GM19043 (cell line): ENCODE measurements around the gene MPHOSPH6.
"Not testable (repeated sequence)": the region's sequence is repeated elsewhere in the genome, so short reads cannot be mapped to it uniquely, and the experiment has no call there.

ENCODE experiments used
- ATAC-seq: cut with Tn5 transposase; IDR thresholded peaks from one replicate; pipeline ENCODE4 v1.9.1; 2021; ENCODE audit warnings: low read depth; ENCODE audit not compliant: unreplicated experiment

MPHOSPH6 gene

DNA sequence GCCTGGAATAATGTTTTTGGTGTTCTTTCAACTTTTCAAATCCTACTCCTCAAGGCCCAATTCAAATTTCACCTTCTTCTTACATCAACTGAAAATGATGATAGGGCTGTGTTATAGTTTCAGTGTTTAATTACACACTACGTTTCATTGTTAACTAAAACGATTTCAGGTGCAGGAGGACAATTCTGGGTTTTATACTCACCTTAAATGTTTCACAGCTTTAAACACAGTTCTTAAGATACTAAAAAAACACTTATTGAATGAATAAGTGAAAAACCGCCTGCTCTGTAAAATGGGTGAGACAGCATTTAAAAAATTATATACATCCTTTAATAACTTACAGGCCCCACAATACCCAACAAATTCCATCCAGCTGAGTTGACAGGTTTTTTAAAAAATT, 6.2 kb upstream of the MPHOSPH6 start:
- no peak for ATAC-seq

DNA sequence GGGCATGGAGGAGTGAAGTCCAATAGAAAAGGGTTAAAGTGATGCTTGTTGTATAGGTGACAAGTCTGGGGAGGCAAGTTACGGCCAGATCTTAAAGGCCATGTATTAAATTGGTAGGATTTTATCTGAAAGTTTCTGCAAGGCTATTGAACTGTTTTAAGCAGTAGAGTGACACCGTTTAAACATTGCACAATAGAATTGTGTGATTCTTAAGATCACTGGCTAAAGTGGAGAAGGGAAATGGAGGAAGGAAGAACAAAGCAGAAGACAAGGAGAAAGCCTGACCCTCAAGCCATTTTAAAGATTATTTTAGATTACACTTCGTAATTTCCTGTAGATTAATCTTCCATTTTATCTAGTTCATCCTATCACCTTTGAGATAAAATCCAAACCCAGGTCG, 5.6 kb upstream of the MPHOSPH6 start:
- ATAC-seq: no peak

DNA sequence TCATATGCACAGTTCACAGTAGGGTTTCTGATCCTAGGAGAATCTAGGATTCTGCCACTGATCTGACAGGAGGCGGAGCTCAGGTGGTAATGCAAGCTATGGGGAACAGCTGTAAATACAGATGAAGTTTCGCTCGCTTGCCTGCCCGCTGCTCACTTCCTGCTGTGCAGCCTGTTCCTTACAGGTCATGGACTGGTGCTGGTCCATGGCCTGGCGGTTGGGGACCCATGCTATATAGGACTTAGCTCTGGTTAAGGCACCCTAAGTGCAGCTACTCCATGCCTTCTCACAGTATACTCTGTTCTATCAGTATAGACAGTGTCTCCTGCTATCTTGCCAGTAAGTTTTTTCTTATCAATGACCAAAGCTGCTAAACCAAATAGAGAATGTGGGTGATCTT, 2.4 kb downstream of the MPHOSPH6 start:
- ATAC-seq: no peak

DNA sequence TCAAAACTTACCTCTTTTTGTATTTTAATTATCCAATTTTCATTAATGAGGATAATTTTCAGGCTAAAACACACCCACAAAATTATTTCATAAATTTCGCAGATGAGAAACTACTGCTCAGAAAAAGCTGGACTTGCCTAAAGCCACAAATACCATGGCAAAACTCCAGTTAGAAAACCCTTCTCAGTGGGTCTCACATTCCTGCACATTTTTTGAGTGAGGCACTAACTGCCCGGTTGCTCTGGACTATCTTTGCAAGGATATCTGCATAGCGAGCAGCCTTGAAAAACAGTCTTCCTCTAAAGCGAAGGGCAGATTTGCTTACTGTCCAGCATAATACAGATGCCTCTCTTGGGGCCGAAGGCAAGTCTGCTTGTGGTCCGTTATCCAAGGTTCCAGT, 9.8 kb downstream of the MPHOSPH6 start:
- ATAC-seq: no peak

DNA sequence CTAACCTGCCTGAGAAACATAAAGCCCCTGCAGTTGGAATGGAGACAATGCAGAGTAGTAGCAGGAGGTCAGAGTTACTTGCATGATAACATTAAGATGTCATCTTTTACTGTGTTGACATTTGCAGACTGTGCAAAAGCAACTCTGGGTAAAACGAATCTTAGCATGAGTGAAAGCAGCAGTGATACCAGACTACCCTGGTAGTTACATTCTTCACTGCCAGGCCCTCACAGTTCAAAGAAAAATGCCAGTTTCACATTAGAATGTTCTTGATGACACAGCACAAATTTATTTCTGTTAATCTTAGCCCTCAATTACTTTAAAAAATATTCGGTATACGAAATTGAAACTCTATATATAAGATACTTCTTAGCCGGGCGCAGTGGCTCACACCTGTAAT, 12.2 kb downstream of the MPHOSPH6 start:
- no peak for ATAC-seq

DNA sequence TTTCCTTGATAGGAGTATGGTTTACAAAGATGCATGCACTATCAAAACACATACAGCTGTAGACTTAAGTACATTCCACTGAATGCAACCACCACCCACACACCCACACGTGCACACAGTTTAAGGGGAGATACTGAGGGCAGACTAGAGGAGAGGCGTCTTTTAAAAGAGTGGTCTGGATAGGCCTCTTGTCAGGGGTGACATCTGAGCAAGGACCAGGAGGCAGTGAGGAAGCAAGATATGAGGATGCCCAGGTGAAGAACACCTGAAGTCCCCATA, 12.6 kb downstream of the MPHOSPH6 start:
- no peak for ATAC-seq

DNA sequence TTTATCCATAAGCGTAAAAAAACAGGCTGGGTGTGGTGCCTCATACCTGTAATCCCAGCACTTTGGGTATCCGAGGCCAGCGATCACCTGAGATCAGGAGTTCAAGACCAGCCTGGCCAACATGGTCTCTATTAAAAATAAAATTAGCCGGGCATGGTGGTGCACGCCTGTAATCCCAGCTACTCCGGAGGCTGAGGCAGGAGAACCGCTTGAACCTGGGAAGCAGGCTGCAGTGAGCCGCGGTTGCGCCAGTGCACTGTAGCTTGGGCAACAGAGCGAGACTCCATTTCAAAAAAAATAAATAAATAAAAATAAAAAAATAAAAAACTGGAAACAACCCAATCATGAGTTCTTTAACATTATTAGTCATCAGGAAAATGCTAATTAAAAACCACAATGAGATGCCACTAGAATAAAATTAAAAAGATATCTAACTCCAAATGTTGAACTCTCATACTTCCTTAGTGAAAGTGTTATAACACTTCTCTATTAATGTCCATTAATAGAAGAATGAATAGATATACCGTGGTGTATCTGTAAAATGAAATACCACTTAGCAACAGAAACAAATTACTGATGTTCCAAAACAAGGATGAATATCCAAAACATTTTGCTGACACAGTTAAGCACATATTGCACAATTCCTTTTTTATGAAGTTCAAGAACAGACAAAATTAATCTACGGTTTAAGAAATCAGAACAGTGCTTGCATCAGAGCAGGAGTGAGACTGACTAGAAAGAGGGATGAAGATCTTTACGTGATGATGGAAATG, 13.1 kb downstream of the MPHOSPH6 start:
- no peak for ATAC-seq

DNA sequence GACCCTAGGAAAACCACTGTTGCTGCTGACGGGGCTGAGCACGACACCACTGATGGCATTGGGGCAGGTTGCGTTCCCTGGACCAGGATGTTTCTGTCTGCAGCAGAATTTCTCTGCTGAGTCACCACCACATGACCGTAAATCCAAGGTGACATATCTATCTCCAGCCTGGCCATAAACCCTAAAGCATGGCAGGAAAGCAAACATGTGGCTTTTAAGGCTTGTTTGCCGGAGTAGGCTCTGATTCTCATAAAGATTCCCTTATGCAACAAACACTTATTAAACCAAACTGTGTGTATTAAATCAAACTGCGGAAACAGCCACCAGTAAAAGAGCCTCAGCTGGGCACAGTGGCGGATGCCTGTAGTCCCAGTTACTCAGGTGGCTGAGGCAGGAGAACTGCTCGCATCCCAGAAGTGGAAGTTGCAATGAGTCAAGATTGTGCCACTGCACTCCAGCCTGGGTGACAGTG, 17.3 kb downstream of the MPHOSPH6 start:
- no peak for ATAC-seq

DNA sequence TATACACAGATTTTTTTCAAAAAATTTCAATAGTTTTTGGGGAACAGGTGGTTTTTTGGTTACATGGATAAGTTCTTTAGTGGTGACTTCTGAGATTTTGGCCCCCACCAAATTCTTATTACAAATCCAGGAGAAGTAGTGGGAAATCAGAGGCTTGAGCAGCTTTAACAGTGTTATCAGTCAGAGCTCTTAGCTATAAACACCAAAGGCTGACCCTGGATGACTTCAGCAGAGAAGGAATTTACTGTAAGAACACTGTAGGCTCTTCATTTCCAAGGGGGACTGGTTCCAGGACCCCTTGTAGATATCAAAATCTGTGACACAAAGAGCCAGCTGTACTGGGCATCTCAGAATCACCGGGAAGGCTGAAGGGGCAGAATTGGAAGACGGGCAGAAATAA, 17.8 kb downstream of the MPHOSPH6 start:
- ATAC-seq: no peak

DNA sequence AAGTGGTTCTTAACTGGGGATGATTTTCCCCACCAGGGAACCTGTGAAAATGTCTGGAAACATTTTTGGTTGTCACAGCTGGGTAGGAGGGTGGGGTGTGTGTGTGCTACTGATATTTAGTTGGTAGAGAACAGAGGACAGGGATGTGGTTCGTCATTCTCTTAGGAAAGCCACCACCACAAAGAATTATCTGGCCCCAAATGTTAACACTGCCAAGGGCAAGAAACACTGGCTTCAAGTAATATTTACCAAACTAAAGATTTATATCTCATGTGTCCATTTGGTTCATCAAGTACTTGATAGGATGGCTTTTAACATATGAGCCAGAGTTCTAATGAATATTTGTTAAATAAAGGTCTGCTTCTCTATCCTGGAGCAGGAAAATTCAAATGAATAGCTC, 19.5 kb downstream of the MPHOSPH6 start:
- no peak for ATAC-seq

DNA sequence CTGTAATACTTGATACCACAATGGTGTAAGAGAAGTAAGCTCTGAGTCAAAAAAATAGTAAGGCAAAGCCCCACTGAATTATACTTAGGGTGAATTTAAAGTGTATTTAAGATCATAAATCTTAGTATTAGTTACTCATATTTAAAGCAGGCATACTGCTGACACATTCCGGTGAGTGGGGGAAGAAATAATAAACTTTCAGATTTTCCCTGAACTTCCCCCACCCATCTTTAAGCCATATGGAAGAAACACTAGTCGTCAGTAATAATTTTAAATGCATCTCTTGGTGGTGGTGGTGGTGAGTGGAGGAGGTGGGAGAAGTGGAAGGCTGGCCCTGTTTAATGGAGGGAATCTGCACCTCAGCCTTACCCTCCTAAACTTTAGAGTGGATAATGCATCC, 20.5 kb downstream of the MPHOSPH6 start:
- no peak for ATAC-seq

DNA sequence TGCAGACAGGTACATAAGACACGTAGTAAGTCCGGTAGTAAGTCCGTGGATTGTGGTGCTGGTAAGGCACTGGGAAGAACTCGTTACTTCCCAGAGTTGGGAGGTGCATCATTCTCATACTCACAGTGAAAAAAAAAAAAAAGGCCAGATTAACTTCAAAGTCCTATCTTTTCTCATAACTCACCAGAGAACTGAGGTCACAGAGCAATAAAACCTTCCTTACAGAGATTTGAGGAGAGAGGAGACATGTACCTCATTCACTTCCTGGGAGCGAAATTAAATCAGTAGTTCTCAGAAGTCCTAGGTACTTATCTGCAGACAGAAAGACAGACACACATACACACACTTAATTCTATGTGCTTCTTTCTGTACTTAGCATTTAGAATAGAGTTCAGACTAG, 22.5 kb downstream of the MPHOSPH6 start:
- ATAC-seq: no peak

DNA sequence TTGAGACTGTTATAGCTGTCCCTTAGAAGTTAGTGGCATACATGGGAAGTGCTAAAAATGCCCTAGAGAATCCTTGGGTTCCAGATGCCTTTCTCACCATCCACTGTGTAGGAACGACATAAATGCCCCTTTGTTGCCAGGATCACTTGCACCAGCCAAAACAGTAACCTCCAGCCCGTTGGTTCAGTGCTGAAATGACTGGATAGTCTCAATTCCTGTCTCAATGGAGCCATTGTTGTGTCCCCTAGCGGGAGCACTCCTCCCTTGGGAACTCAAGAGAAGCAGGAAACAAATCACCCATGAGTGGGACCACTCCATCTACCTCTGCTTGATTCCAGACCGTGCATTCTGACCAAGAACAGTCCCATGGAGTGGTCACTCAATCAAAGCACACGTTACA, 23.1 kb downstream of the MPHOSPH6 start:
- no peak for ATAC-seq

DNA sequence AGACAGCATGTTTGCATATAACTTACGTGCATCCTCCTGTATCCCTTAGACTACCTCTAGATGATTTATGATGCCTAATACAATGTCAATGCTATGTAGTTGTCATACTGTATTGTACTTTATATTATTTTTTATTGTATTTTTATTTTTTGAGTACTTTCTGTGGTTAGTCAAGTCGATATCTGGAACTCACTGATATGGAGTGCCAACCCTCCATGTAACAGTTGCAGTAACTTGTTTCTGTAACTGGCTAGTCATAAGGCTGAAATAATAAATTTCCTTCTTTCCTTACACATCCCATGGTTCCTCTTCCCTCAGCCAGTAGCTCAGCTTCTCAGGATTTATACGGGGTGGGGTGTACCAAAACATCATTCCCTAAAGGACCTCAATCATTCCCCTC, 23.5 kb downstream of the MPHOSPH6 start:
- ATAC-seq: no peak

DNA sequence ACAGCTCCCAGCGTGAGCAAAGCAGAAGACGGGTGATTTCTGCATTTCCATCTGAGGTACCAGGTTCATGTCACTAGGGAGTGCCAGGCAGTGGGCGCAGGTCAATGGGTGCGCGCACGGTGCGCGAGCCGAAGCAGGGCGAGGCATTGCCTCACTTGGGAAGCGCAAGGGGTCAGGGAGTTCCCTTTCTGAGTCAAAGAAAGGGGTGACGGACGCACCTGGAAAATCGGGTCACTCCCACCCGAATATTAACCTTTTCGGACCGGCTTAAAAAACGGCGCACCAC, 30.8 kb downstream of the MPHOSPH6 start:
- ATAC-seq: not testable (repeated sequence)

DNA sequence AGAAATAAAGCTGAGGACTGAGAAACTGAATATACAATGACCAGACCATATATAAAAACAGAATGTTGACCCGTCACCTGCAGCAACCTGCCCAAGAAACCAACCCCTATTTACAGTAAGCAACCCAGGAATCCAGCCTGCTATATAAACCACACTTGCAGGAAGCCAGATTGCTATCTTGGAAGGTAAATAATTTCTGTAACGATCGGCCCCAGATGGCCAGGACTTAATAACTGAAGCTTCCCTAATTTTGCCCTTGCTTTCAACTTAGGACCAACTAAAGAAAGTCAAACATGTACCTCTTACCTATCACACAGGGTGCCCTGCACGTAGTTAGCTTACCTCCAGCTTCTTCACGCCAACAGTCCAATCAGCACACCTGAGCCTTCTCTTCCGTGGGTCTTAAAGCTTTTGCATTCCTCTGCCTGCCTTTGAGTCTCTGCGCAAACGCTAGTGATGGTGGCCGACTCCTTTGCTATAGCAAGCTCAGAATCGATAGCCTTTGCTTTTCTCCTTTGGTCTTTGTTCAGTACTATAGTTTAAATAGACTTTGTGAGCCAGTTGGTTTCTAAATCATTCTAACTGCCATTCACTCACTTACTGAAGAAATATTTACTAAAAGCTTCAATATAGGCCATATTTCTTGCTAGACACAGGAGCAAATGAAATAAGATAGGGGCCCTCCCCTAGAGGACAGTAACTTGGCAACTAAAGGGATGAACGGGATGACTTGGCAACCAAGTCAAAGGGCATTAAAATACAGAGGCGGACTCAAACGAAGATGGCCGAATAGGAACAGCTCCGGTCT, 31.3 kb downstream of the MPHOSPH6 start:
- ATAC-seq: no peak

DNA sequence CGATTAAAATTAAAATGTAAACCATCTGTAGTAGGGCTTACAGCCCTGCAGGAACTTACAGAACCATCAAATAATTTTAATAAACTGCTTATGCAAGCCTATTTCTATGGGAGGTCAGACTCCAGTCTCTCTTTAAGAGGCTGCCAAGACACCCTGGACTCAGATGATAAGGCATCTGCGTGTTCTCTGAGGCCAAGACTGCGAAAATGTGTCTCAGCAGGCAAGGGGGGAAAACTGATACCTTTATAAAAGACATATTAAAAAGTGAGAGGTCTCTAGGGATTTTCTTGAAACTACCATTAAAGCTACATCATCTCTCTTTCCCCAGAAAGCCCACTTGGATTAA, 32.2 kb downstream of the MPHOSPH6 start:
- ATAC-seq: no peak

DNA sequence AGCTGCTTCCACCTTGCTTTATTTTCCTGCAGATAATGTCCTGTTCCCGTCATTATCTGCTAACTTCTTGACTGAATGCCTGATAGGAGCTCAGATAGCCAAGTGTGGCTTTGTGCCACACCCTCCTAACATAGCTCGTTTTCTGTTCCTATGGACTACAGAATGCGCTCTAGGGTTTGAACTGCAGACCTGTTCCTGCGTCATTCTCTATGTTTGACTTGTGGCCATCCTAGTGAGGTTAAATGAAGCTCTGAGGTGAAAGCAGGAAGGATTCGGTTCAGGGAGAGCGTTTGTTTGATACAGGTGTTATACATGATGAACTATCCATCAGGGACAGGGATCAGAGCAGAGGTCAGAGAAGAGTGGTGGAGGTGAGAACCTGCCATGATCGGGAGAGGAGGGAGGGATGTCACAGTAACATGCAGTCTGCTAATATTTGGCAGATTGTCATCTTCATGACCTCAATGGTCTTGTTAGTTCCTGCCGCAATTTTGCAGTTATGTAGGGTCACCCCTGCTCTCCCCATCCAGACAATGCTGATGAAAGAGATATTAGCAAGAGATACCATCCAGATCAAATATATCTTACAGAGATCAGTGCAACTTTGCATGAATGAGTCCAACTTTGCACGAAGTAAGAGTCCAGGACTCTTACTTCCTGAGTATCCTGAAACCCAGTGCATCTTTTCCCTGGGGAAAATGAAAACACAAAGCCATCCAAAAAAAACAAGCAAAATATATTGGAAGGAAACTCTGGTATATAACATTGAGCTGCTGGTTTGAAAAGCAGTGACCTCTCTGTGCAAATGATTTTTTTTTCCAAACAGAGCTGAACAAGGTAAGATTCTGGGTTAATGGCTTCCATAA, 32.8 kb downstream of the MPHOSPH6 start:
- no peak for ATAC-seq

DNA sequence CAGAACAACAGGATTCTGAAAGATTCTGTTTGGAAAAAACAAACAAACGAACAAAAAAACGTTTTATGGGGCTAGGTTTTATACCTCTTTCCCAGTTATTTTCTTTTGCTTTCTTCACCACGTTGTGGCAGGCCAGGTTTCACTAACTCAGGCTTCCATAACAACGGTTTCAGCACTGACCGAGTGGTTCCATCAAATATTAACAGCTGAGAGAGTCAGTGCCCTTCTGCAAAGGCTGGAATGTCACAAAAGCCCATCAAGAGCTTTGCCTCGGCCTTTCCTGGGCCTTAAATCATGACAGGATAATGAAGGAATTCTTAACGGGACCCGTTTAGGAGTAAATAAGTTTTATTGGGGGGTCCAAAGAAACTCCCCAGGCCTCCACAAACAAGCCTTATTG, 34.2 kb downstream of the MPHOSPH6 start:
- ATAC-seq: no peak

DNA sequence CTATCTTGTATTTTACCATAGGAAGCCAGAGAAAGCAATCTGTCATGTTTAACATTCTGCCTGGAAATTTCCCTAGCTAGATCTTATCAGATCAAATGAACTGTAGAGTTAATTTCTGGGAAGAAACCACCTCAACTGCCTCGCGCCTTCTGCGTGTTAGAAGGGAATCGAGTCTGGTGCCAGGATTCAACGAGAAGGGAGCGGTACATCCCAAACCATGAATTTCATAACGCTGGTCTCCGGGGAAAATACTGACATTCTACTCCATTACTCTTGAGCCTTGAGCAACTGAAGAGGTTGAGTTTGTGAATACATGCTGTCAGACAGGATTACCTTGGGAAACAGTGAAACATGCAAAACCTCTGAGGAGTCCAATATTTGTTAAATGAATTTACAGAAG, 35.2 kb downstream of the MPHOSPH6 start:
- no peak for ATAC-seq

DNA sequence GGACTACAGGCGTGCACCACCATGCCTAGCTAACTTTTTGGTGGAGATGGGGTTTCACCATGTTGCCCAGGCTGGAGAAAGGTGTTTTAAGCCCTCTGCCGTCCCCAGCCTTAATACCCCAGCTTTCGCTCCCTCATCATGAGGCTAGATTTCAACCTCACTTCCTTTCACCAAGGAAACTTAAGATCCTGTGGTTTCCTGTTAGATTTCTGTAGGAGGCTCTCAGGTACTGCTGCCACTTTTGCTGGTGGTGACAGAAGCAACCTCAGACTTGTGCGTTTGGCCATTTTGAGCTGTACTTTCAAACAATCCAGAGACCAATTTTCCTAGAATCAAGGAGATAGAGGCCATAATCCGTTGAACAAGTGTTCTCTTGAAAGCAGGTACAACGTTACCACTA, 36.2 kb downstream of the MPHOSPH6 start:
- ATAC-seq: no peak

DNA sequence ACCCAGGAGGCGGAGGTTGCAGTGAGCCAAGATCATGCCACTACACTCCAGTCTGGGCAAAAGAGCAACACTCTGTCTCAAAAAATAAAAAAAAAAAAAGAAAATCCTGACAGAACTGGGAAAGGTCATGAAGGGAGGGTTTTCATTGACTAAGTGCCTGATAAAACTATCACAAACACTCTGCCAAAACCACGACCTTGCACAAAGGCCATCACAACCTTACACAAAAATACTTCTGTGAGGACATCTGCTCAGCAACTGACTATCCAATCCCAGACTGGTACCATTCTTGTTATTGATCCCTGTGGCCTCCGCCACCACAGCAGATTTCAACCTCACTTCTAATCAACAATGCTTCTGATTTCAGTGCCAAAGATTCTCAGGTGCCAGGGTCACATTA, 40.1 kb downstream of the MPHOSPH6 start:
- ATAC-seq: no peak
